HG02588 (cell line): ENCODE results near the gene FUNDC2.

Experiments used
- ATAC-seq: cut with Tn5 transposase; IDR thresholded peaks from one replicate; pipeline ENCODE4 v1.9.1; 2021; ENCODE audit warnings: mild to moderate bottlenecking, moderate library complexity; ENCODE audit not compliant: unreplicated experiment

The FUNDC2 gene

GRCh38 chrX:155023907-155024833 lies 2.5 kb upstream of the FUNDC2 start:
- no peak for ATAC-seq

GRCh38 chrX:155026420-155026726 lies 271 bp upstream of the FUNDC2 start:
- no peak for ATAC-seq

- ATAC-seq: no peak
These were observed 944 bp downstream of the FUNDC2 start for GRCh38 chrX:155027509-155028066.

GRCh38 chrX:155028129-155028528 lies 1.5 kb downstream of the FUNDC2 start:
- ATAC-seq: no peak

- no peak for ATAC-seq
These were observed 2.2 kb downstream of the FUNDC2 start for GRCh38 chrX:155028877-155029291.

GRCh38 chrX:155031657-155032056 lies 5.0 kb downstream of the FUNDC2 start:
- ATAC-seq: no peak

GRCh38 chrX:155035688-155036087 lies 9.0 kb downstream of the FUNDC2 start:
- ATAC-seq: no peak

GRCh38 chrX:155046129-155046810 lies 19.6 kb downstream of the FUNDC2 start:
- ATAC-seq: no peak

GRCh38 chrX:155046811-155047528 lies 20.3 kb downstream of the FUNDC2 start:
- no peak for ATAC-seq

- ATAC-seq: no peak
These were observed 22.5 kb downstream of the FUNDC2 start for GRCh38 chrX:155048977-155049619.

- no peak for ATAC-seq
These were observed 26.3 kb downstream of the FUNDC2 start for GRCh38 chrX:155052738-155053498.

- ATAC-seq: no peak
These were observed 27.0 kb downstream of the FUNDC2 start for GRCh38 chrX:155053656-155054055.

- ATAC-seq: no peak
These were observed 27.6 kb downstream of the FUNDC2 start for GRCh38 chrX:155054255-155054654.

- no peak for ATAC-seq
These were observed 28.9 kb downstream of the FUNDC2 start for GRCh38 chrX:155055494-155055893.

GRCh38 chrX:155056471-155056870 lies 29.8 kb downstream of the FUNDC2 start:
- ATAC-seq: no peak

GRCh38 chrX:155056877-155057792 lies 30.5 kb downstream of the FUNDC2 start:
- no peak for ATAC-seq

- ATAC-seq: no peak
These were observed 35.1 kb downstream of the FUNDC2 start for GRCh38 chrX:155061760-155062159.

GRCh38 chrX:155065035-155065734 lies 38.5 kb downstream of the FUNDC2 start:
- ATAC-seq: no peak
